Lung (tissue), 12 donors: ENCODE measurements around the gene G6PD. TPM values are rescaled to one million over a fixed set of nuclear protein-coding genes. Genes with fewer than 3 reads are reported as not detected.

Source experiments
- ATAC-seq: fragments of 200-7000 bp; cut with Tn5 transposase; one replicate; pipeline ENCODE4 v1.9.1; 2020; ENCODE audit warnings: moderate number of reproducible peaks; ENCODE audit not compliant: insufficient read depth, low FRiP score
- DNase-seq, 3 donors: peaks; one replicate each; pipeline ENCODE4 v3.0.0-alpha.2; 2013 to 2017
- H3K27ac ChIP-seq, 2 donors: one replicate each; pipeline ENCODE4 v1.5.1; 2013; ENCODE audit warnings: mild to moderate bottlenecking in 2 of 2, moderate library complexity in 2 of 2, control low read depth in 1 of 2, inconsistent platforms in 1 of 2, low read depth in 1 of 2, low read length in 1 of 2
- H3K27me3 ChIP-seq, 3 donors: one replicate each; pipeline ENCODE4 v1.5.1; 2013; ENCODE audit warnings: low read length in 2 of 3; ENCODE audit not compliant: control insufficient read depth in 3 of 3, insufficient read depth in 3 of 3
- H3K36me3 ChIP-seq, 4 donors: one replicate each; pipeline ENCODE4 v1.5.1; 2013; ENCODE audit warnings: low read length in 4 of 4, mild to moderate bottlenecking in 1 of 4, moderate library complexity in 1 of 4; ENCODE audit not compliant: control insufficient read depth in 4 of 4, insufficient read depth in 4 of 4
- H3K4me1 ChIP-seq, 5 donors: one replicate each; pipeline ENCODE4 v1.5.1; 2013; ENCODE audit warnings: low read length in 5 of 5, mild to moderate bottlenecking in 2 of 5, moderate library complexity in 1 of 5; ENCODE audit not compliant: control insufficient read depth in 5 of 5, insufficient read depth in 5 of 5
- H3K4me3 ChIP-seq: one replicate; pipeline ENCODE4 v1.5.1; 2013; ENCODE audit warnings: mild to moderate bottlenecking, control low read depth, moderate library complexity
- H3K9ac ChIP-seq, 2 donors: one replicate each; pipeline ENCODE4 v1.5.1; 2013; ENCODE audit warnings: low read length in 2 of 2, control low read depth in 1 of 2; ENCODE audit not compliant: insufficient read depth in 1 of 2
- H3K9me3 ChIP-seq, 4 donors: one replicate each; pipeline ENCODE4 v1.5.1; 2013; ENCODE audit warnings: low read length in 3 of 4, mild to moderate bottlenecking in 1 of 4, moderate library complexity in 1 of 4; ENCODE audit not compliant: control insufficient read depth in 4 of 4, insufficient read depth in 3 of 4
- CTCF ChIP-seq: IDR thresholded peaks from 2 replicates; pipeline ENCODE4 v1.5.1; 2012; ENCODE audit warnings: mild to moderate bottlenecking; ENCODE audit errors: control extremely low read depth, extremely low read depth
- WGBS, 2 donors: extraction: QIAGEN DNeasy Blood & Tissue Kit; methylation state at CpG; one replicate each; pipeline ENCODE4 v1.1.7; 2013; 5-methylcytosine and 5-hydroxymethylcytosine counted together
- polyA plus RNA-seq, 2 donors: library from polyadenylated mRNA; stranded (reverse); fragments of 200-250 nt; gene quantifications; one replicate each; pipeline ENCODE4 v1.2.1, GENCODE V29; 2013
- total RNA-seq, 2 donors: library from RNA; depleted of rRNA in 1 of 2; stranded (reverse); fragments of >200 nt in 1 of 2; gene quantifications; one replicate each; pipeline ENCODE4 v1.2.1, GENCODE V29; 2014 to 2021
- donor health status: control.
- donor health status: control.
- donor health status: Bipolar disorder and iron deficiency.
- donor health status: healthy.
- donor health status: DM: yes; HTN: yes; CAD: no.

The G6PD gene
- total and polyA plus RNA-seq, 4 donors, result 24.3 to 106 (median 65.5) TPM

GRCh38 chrX:154549766-154550165, 3.1 kb upstream of the G6PD start:
- Histone ChIP-seq H3K27me3 (no peaks in the 10 kb centered on the region), H3K9ac (no peak overlapping the region), H3K4me1 (peaks cover 0 to 11% (median 0%) of the 10 kb centered on the region in 5 donors), H3K36me3 (peaks cover 0 to 7% (median 2%) of the 10 kb centered on the region in 4 donors), H3K9me3 (peaks cover 0 to 7% (median 0%) of the 10 kb centered on the region in 4 donors), H3K27ac (no peak overlapping the region), H3K4me3 (no peak overlapping the region)
- WGBS, 2 donors, result 87 to 89% methylated on average over 1 of the region's 1 CpG
- ATAC-seq, result no peak
- no peak for DNase-seq
- no peak for TF ChIP-seq CTCF

- H3K27ac ChIP-seq, result peak overlapping the region; percentile 92 to 93
- ATAC-seq, result no peak
- no peaks in the 10 kb centered on the region for H3K27me3 ChIP-seq
- peaks cover 0 to 5% (median 1%) of the 10 kb centered on the region in 4 donors for H3K36me3 ChIP-seq
- peak overlapping the region; percentile 46 to 72 for H3K9ac ChIP-seq
- H3K9me3 ChIP-seq, result peaks cover 0 to 7% (median 0%) of the 10 kb centered on the region in 4 donors
- peaks cover 0 to 11% (median 0%) of the 10 kb centered on the region in 5 donors for H3K4me1 ChIP-seq
- WGBS, 2 donors, result 0 to 42% methylated on average over 9 of the region's 9 CpGs
- peak overlapping the region; percentile 79 for H3K4me3 ChIP-seq
- DNase-seq, result no peak
- TF ChIP-seq CTCF, result no peak
Measured at GRCh38 chrX:154548028-154548316, 1.3 kb upstream of the G6PD start.

- no peak for TF ChIP-seq CTCF
- H3K4me1 ChIP-seq, result peaks cover 0 to 11% (median 0%) of the 10 kb centered on the region in 5 donors
- peak; percentile 90 for ATAC-seq
Measured at GRCh38 chrX:154547245-154548027, 790 bp upstream of the G6PD start, which contains the start of gene IKBKG. IKBKG (plus strand) TSS chrX:154547620; CDS start chrX:154552003, 4,383 bp downstream.

More at GRCh38 chrX:154547245-154548027, 790 bp upstream of the G6PD start, which contains the start of gene IKBKG:
- DNase-seq, result peak; percentile 93 to 94 (median 93)
- H3K27ac ChIP-seq, result peak within 1 kb of the TSS; percentile 92 to 93
- WGBS, 2 donors, result 1 to 38% methylated on average over 27 to 69 of the region's 69 CpGs
- H3K27me3 ChIP-seq, result no peaks in the 10 kb centered on the region
- peak within 1 kb of the TSS; percentile 46 to 72 for H3K9ac ChIP-seq
- H3K36me3 ChIP-seq, result peaks cover 0 to 3% (median 1%) of the 10 kb centered on the region in 4 donors
- H3K4me3 ChIP-seq, result peak within 1 kb of the TSS; percentile 79
- H3K9me3 ChIP-seq, result peaks cover 0 to 7% (median 0%) of the 10 kb centered on the region in 4 donors
